Gastroesophageal sphincter (tissue), 4 donors: ENCODE data around the gene GJD4. TPM values are rescaled to one million over a fixed set of nuclear protein-coding genes. Genes with fewer than 3 reads are reported as not detected.

Source experiments
- ATAC-seq: fragments of 150-250 bp; one replicate; pipeline ENCODE4 v1.9.1; 2016; ENCODE audit warnings: mild to moderate bottlenecking, moderate library complexity
- H3K27ac ChIP-seq, 4 donors: fragments of 200-600 bp; sonication (generic) in 3 of 4; 1 replicate in 3 of 4; 2 replicates in 1 of 4; pipeline ENCODE4 v1.5.1; 2016 to 2019
- H3K27me3 ChIP-seq: fragments of 200-600 bp; sonication (generic); one replicate; pipeline ENCODE4 v1.5.1; 2019
- H3K36me3 ChIP-seq, 2 donors: fragments of 200-600 bp; sonication (generic); one replicate each; pipeline ENCODE4 v1.5.1; 2019; ENCODE audit warnings: control low read depth in 1 of 2
- H3K4me1 ChIP-seq, 3 donors: fragments of 200-600 bp; sonication (generic); 1 replicate in 2 of 3; 2 replicates in 1 of 3; pipeline ENCODE4 v1.5.1; 2016 to 2019; ENCODE audit warnings: control low read depth in 2 of 3
- H3K4me3 ChIP-seq, 2 donors: fragments of 200-600 bp; sonication (generic); one replicate each; pipeline ENCODE4 v1.5.1; 2019; ENCODE audit warnings: mild to moderate bottlenecking in 1 of 2, moderate library complexity in 1 of 2
- H3K9me3 ChIP-seq, 3 donors: fragments of 200-600 bp; sonication (generic); one replicate each; pipeline ENCODE4 v1.5.1; 2017 to 2019; ENCODE audit warnings: control low read depth in 2 of 3
- CTCF ChIP-seq, 4 experiments: fragments of 200-600 bp in 2 of 4; fragments of 450-650 bp in 2 of 4; sonication (generic) in 1 of 4; IDR thresholded peaks; one replicate each; pipeline ENCODE4 v1.5.1; 2017 to 2019; ENCODE audit warnings: antibody characterized with exemption in 4 of 4, mild to moderate bottlenecking in 2 of 4, moderate library complexity in 2 of 4
- EP300 ChIP-seq: sonication (generic); formaldehyde crosslinking; IDR thresholded peaks from one replicate; pipeline ENCODE4 v1.6.1; 2017; ENCODE audit warnings: antibody characterized with exemption, mild to moderate bottlenecking
- POLR2A ChIP-seq, 2 donors: fragments of 450-650 bp; IDR thresholded peaks; one replicate each; pipeline ENCODE4 v1.6.1; 2017; ENCODE audit warnings: antibody characterized with exemption in 2 of 2, mild to moderate bottlenecking in 2 of 2, moderate library complexity in 1 of 2
- POLR2AphosphoS5 ChIP-seq: sonication (generic); formaldehyde crosslinking; IDR thresholded peaks from one replicate; pipeline ENCODE4 v1.6.1; 2017; ENCODE audit warnings: antibody characterized with exemption
- WGBS, 2 donors: methylation state at CpG; one replicate each; pipeline ENCODE4 v1.1.5; 2018; ENCODE audit warnings: low coverage in 1 of 2; 5-methylcytosine and 5-hydroxymethylcytosine counted together
- total RNA-seq, 4 donors: library from RNA; depleted of rRNA; stranded (reverse); fragments of >200 nt; gene quantifications; one replicate each; pipeline ENCODE4 v1.1.0, GENCODE V29; 2016

The GJD4 gene
- total RNA-seq, 4 donors from 2014 or later: not detected

- WGBS, 2 donors: 87 to 88% methylated on average over 4 to 6 of the region's 6 CpGs
- Histone ChIP-seq H3K4me3 (no peak overlapping the region), H3K9me3 (no peaks in the 10 kb centered on the region), H3K27me3 (peaks cover 7% of the 10 kb centered on the region), H3K36me3 (no peaks in the 10 kb centered on the region), H3K4me1 (no peaks in the 10 kb centered on the region), H3K27ac (no peak overlapping the region)
- no peak for ATAC-seq
- no peak for TF ChIP-seq POLR2A (IDR thresholded peaks at IDR 0.05)
- no peak for TF ChIP-seq EP300
- no peak for TF ChIP-seq CTCF (IDR thresholded peaks at IDR 0.05)
- no peak for TF ChIP-seq POLR2AphosphoS5
These were observed 21.9 kb downstream of the GJD4 start for GRCh38 chr10:35626971-35627507.

DNA sequence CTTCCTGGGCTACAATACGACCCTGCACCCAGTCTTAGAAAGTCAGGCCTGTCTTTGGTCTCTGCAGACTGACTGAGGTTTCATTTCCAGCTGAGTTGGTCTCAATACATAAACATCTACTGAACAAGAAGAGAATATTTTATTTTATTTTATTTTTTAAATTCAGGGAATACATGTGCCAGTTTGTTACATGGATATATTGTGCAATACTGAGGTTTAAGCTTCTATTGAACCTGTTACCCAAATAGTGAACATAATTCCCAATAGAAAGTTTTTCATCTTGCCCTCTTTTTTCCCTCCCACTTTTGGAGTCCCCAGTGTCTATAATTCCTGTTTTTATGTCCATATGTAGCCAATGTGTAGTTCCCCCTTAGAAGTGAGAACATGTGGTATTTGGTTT is 26.3 kb downstream of the GJD4 start:
- Histone ChIP-seq H3K36me3 (no peaks in the 10 kb centered on the region), H3K27me3 (no peaks in the 10 kb centered on the region), H3K9me3 (no peaks in the 10 kb centered on the region), H3K27ac (no peak overlapping the region), H3K4me3 (no peak overlapping the region), H3K4me1 (peaks cover 0 to 10% (median 0%) of the 10 kb centered on the region in 3 donors)
- ATAC-seq: no peak
- no peak for TF ChIP-seq POLR2AphosphoS5
- no peak for TF ChIP-seq EP300
- no peak for TF ChIP-seq POLR2A (IDR thresholded peaks at IDR 0.05)
- TF ChIP-seq CTCF (IDR thresholded peaks at IDR 0.05): no peak
- WGBS, 2 donors: 100% methylated on average over 1 of the region's 1 CpG; no CpG with 5 or more reads in 1 of the 2 donors

DNA sequence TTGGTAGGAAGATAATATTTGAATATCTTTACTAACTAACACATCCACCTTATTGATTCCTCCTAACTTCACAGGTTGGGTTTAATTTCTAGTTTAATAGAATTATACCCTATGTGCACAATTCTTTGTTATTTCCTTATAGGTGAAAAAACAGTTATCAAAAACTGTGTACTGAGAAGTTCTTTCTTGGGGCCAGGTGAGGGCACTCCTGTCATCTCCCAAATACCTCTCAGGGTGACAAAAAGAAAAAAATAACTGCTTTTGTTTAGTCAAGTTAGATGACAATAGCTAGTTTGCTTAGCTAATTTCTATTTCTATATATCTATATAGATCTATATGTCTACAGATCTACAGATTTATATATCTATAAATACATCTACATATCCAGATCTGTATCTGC is 26.9 kb downstream of the GJD4 start:
- H3K27ac ChIP-seq: no peak overlapping the region
- H3K9me3 ChIP-seq: no peaks in the 10 kb centered on the region
- H3K4me1 ChIP-seq: peaks cover 0 to 12% (median 0%) of the 10 kb centered on the region in 3 donors
- no peak for ATAC-seq
- no peaks in the 10 kb centered on the region for H3K27me3 ChIP-seq
- H3K4me3 ChIP-seq: no peak overlapping the region
- no peaks in the 10 kb centered on the region for H3K36me3 ChIP-seq
- no peak for TF ChIP-seq CTCF (IDR thresholded peaks at IDR 0.05)
- no peak for TF ChIP-seq POLR2A (IDR thresholded peaks at IDR 0.05)
- no peak for TF ChIP-seq POLR2AphosphoS5
- no peak for TF ChIP-seq EP300

DNA sequence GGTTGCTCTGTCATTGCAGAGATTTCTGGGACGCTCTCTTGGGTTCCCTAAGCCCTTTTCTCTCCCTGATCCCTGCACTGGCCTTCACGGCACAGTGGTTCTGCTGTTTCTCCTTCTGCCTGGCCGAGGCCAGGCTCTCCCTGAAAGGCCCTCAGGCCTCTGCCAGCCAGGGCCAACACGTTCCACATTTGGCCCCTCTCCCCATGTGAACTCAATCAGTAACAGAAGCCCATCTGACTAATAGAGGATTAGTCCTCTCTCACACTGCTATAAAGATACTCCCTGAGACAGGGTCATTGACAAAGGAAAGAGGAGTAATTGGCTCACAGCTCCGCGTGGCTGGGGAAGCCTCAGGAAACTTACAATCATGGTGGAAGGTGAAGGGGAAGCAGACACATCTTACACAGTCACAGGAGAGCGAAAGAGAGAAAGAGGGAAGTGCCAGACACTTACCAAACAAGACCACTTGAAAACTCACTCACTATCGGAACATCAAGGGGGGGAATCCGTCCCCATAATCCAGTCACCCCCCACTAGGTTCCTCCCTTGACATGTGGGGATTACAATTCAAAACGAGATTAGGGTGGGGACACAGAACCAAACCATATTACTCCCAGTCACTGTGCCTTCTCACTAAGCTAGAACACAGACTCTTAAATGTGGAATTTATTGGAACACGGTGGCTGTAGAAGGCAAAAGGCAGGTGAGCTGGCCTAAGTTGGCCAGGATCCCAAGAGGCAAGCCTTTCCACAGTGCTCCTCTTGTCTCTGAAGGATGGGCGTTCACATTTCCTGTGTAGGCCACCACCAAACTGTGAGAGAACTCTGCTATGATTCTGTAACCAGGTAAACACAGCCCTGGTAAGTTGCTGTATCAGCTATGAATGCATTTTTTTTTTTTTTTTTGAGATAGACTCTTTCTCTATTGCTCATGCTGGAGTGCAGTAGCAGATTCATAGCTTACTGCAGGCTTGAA is 28.2 kb downstream of the GJD4 start:
- H3K36me3 ChIP-seq: no peaks in the 10 kb centered on the region
- H3K9me3 ChIP-seq: no peaks in the 10 kb centered on the region
- H3K4me3 ChIP-seq: no peak overlapping the region
- H3K4me1 ChIP-seq: peaks cover 0 to 24% (median 0%) of the 10 kb centered on the region in 3 donors
- ATAC-seq: no peak
- no peak overlapping the region for H3K27ac ChIP-seq
- TF ChIP-seq POLR2AphosphoS5 (no peak), EP300 (no peak), POLR2A (IDR thresholded peaks at IDR 0.05) (no peak), CTCF (IDR thresholded peaks at IDR 0.05) (no peak)
- 61 to 65% methylated on average over 4 to 8 of the region's 12 CpGs for WGBS, 2 donors
- H3K27me3 ChIP-seq: no peaks in the 10 kb centered on the region
